Neural progenitor cell (in vitro differentiated cells): ENCODE results near the gene APOC3.

Experiments used
- EZH2 ChIP-seq: fragments of 200-600 bp; sonication (generic); IDR thresholded peaks from 2 replicates; pipeline ENCODE4 v1.6.1; 2017; ENCODE audit warnings: antibody characterized with exemption, mild to moderate bottlenecking, moderate library complexity
- TF ChIP-seq, protein P1 (sequence below): fragments of 200-600 bp; sonication (generic); IDR thresholded peaks from 2 replicates; pipeline ENCODE4 v1.5.1; 2017; ENCODE audit warnings: antibody characterized with exemption, mild to moderate bottlenecking

DNA sequence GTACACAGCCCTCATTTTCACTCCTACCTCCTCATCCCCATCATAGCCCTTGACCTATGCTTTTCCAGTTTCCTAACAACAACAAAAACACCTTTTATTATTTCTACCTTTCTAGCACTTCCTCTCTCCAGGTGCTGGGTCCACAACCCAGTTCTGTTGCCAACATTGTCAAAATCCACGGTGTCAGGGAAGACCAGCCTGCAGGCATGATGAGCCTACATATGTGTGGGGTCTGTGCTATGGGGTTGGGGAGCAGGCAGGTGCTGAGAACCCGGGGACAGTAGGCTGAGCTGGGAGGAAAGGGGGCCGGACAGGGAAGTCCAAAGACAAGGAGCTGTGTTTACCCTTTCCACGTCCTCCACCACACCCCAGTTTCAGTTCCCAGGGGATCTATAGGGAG is 41.2 kb upstream of the APOC3 start:
- TF ChIP-seq, protein P1, sequence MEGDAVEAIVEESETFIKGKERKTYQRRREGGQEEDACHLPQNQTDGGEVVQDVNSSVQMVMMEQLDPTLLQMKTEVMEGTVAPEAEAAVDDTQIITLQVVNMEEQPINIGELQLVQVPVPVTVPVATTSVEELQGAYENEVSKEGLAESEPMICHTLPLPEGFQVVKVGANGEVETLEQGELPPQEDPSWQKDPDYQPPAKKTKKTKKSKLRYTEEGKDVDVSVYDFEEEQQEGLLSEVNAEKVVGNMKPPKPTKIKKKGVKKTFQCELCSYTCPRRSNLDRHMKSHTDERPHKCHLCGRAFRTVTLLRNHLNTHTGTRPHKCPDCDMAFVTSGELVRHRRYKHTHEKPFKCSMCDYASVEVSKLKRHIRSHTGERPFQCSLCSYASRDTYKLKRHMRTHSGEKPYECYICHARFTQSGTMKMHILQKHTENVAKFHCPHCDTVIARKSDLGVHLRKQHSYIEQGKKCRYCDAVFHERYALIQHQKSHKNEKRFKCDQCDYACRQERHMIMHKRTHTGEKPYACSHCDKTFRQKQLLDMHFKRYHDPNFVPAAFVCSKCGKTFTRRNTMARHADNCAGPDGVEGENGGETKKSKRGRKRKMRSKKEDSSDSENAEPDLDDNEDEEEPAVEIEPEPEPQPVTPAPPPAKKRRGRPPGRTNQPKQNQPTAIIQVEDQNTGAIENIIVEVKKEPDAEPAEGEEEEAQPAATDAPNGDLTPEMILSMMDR: no peak
- no peak for TF ChIP-seq EZH2
